HS-5 (cell line): ENCODE measurements around the gene MACROD2.

Experiments used
- DNase-seq: peaks from one replicate; pipeline ENCODE4 v3.0.0-alpha.2; 2012; ENCODE audit warnings: low read depth

MACROD2 gene

GRCh38 chr20:15859061-15859460 is 1863.7 kb downstream of the MACROD2 start:
- DNase-seq: no peak

DNA sequence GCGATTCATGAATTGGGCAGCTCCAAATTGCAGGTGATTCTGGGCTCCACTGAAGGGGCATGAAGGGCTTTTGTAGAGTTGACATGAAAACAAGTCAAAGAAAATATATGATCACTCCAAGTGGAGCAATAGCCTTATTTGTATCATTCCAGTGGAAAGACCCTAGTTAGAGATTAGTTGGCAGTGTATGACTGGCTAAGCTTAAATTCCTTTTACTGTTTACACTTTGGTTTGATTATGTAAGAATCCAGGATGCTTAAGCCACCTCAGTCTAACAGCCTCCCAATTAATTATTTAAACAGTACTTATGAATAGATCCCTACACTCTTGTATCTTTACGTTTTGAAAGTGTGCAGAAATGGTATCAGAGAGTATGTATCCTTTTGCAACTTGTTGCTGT is 1865.5 kb downstream of the MACROD2 start:
- DNase-seq: no peak

DNA sequence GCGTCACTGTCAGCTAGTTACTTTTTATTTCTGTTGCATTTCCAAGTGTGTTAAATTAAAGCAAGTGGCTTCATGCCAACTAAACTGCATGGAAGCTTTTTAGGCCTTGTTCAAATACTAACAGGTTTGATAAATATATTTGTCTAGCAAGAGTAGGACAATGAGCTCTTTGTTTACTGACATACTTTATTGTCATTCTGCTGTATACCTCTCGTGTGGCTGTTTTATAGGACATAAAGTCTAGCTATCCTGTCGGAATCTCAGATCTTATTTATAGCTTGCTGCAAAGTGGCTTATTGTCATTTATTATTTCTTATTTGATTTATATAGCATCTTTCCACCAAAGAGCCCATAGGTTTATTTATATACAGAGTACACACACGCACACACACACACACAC is 1866.9 kb downstream of the MACROD2 start:
- no peak for DNase-seq

GRCh38 chr20:15863735-15864134 is 1868.4 kb downstream of the MACROD2 start:
- DNase-seq: no peak

GRCh38 chr20:15865553-15865952 is 1870.2 kb downstream of the MACROD2 start:
- DNase-seq: no peak

- DNase-seq: no peak
Measured at GRCh38 chr20:15866916-15867730, 1871.8 kb downstream of the MACROD2 start.

- DNase-seq: no peak
Measured at GRCh38 chr20:15867899-15868298, 1872.6 kb downstream of the MACROD2 start.

- no peak for DNase-seq
Measured at GRCh38 chr20:15875446-15875845, 1880.1 kb downstream of the MACROD2 start.

- peak; percentile 33 for DNase-seq
Measured at GRCh38 chr20:15882553-15882952, 1887.2 kb downstream of the MACROD2 start.

DNA sequence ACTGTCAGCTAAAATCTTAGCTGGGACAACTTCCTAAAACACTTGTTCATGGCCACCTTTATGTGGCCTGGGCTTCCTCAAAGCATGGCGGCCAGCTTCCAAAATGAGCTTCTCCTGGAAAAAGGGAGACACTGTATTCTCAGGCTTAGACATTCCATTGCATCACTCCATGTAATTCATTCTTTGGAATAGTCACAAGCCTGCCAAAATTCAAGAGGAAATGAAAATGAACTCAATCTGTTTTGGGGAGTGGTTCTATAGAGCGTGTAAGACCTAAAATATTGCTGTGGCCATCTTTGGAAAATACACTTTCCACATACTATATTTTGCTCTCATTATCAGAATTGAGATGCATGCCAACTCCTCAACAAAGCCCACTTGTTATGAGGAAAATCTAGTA is 1890.9 kb downstream of the MACROD2 start:
- no peak for DNase-seq

DNA sequence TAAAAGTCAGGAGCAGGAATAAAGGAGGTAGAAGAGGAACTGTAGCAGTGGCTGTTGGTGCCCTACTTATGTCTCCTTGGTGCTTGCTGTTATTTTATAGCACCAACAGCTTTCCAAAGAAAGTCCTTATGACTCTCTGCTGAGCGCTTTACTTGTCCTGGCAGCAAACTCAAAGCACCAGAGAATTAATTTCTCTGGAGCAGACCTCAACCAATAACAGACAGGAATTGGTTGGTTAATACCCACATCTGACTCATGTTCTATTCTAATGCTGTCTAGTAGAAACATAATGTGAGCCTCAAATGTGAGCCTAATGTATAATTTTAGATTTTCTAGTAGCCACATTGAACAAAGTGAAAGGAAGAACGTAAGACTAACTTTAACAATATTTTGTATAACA is 1892.1 kb downstream of the MACROD2 start:
- no peak for DNase-seq

DNA sequence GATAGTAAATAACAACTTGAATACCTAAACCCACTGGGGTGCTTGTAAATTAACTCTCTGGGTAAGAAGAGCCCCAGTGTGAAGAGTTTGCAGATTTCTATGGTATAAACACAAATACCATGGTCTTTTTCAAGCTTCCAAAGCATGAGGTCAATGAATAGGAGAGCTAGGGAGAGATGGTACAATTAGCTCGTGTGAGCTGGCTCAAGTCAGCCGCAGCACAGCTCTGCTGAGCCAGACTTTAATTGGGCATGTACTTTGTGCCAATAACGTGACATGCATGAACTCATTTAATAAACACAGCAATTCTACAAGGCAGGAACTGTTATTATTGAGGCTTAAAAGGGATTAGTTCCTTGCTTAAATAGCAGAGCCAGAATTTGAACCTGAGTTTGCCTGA is 1893.7 kb downstream of the MACROD2 start:
- no peak for DNase-seq

DNA sequence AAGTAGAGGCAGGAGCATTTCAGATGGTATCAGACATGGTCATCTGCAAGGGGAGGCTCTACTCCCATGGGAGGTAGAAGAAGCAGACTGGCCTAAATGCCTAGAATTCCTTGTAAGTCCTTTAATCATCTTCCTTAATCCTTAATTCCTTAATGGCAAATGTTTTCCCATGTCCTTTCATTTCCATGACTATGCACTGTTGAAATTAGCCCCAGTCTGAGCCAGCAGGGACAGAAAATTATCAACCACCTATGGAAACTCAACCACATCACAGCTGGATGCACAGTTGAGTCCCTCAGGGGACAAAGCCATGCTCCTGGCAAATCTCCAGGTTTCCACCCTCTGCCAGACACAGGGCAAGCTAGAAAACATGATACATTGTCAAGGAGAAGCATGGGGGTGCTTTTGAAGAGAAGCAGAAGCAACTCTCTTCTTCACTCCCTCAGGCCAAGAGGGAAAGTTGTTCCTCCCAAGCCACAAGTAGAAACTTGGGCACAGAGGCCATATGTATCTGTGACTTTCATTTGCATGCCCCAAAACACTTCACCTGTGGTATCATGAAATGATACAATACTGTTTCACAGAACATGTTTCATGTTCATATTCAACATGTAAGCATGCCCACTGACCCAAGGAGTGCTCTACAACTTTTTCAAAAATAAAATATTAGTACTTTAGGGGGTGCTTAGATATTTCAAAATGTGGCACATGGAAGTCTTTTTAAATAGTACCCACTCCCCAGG is 1894.4 kb downstream of the MACROD2 start:
- DNase-seq: no peak

DNA sequence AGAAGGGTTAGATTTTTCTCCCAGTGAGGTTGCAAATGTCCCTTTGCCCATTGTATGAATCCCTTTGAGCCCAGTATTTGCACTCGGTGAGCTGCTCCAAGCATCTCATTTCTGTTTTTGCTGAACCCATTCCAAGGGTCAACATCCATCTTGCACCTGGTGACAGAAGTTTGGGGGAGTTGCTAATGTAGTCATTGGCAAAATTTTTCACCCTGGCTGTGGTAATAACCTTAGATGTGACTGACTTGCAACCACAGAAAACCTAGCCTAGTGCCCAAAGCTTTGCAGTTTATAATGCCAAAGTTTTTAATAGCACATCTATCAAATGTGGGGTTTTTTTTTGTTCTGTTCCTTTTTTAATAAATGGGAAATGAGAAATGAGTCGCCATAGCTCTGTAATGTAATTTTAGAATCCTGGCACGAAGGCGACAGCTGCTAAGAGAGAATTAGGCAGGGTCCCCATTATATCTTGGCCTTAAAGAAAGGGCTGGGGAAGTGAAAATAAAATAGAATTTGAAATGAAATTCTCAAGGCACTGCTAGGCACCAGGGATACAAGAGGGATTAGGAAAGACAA is 1895.2 kb downstream of the MACROD2 start:
- no peak for DNase-seq

DNA sequence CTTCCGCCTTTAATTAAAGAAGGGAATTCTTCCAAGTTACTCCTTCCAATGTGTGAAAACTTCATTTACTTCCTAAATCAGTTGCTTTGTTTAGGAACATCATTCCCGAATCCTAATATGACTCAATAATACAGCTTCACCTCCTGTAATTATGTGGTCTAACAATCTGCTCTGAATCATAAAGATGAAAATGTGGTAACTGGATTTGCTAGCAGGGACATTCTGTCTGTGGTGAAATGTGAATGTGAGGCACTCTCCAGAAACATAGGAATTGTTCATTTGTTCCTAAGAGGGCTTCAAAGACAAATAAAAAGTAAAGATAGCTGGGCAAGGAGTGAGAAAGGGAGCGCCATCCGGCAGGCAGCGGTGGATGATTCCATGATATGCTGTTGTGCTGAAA is 1899.8 kb downstream of the MACROD2 start:
- DNase-seq: peak; percentile 20

- no peak for DNase-seq
Measured at GRCh38 chr20:15895560-15896084, 1900.3 kb downstream of the MACROD2 start.

DNA sequence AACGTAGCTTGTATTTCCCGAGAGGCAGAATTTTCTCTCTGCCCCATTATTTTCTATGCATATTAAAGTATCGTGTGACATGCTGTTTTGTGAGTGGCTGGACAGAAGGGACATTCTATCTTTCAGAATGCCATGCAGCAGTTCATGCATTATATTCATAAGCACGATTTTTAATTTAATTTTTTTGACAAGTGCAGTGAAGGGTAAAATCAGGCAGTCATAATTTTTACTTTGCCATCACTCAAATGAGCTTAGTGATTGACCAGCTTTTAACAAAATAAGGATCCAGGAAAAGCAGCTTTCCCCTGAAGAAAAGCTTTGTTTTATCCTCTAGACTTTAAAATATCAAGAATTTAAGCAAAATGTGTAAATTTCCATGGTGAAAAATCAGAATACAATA is 1904.7 kb downstream of the MACROD2 start:
- DNase-seq: no peak

DNA sequence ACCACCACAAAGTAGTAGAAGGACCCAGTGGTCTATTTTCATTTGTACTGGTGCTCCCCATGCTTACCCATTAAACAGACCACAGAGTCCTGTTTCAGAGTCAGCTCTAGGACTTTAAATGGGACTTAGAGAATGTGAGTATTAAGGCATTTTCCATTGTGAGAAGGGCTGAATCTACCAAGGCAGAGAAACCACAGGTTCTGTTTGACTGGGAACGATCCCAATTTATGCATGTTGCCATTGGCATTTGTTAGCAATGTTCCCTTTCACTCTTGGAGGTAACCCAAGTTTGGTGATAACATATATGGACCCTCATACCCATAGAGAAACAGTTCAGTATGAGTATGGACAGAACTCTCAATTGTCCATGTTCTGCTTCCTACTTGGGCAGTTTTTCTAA is 1905.1 kb downstream of the MACROD2 start:
- no peak for DNase-seq

DNA sequence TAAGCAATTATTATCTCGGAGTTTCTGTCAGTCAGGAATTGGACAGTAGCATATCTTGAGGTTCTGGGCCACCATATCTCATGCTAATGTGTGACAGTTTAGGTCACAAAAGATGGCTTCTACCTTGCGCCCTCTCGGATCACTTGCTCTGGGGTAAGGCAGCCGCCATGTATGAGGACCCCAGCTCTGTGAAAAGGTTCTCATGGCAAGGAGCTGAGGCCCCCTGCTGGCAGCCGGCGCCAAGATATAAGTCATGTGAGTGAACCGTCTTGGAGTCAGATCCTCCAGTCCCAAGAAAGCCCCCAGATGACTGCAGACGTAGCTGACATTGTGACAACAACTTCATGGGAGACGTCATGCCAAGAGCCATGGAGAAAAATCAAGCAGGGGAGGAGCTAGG is 1907.2 kb downstream of the MACROD2 start:
- no peak for DNase-seq

DNA sequence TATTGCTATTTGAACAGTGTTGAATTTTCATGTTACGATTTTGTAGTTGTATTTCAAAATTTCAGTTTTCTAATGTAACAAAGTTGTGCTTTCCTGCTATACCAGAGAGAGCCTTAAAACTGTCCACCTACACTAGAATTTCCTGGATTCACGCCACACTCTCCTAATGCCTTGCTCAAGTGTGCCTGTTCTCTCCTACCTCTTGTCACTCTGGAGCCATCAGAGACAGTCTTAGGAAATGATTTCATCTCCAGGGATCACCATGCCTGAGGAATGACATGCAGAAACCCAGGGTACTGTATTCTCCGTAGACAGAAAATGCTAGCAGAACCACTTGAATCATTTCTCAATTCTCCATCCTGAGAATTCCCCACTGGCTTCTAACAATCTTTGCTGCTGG is 1910.3 kb downstream of the MACROD2 start:
- no peak for DNase-seq

DNA sequence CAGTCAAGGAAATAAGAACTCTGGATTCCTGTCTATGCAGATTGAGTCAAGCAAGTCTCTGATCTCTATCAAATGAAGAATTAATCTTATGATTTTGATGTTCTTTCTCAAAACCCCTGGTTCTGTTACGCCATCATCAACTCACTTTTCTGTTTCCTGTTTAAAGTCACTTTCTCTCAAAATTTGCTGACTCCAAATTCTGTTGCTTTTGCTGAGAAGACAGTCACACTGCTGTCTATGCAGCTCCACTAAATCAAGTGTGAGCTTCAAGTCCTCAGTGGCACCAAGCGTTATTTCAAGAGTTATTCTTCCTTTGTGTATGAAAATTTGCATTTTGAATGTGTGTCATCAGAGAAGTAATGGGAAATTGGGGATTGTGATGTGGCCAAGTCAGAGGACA is 1914.7 kb downstream of the MACROD2 start:
- no peak for DNase-seq

DNA sequence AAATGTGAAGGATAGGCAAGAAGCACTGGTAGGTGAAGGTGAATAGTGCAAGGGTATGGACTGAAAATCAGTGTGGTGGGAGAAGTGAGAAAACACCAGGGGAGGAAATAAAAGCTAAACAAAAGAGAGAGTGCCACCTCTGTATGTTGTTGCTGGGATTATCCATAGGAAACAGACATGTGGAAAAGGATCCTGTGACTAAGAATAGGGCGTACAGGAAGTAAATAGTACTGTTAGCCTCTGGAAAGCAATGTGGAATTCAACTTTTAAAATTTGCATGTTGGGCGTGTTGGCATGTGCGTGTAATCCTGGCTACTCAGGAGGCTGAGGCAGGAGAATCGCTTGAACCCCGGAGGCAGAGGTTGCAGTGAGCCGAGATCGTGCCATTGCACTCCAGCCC is 1916.3 kb downstream of the MACROD2 start:
- DNase-seq: no peak
